Right forelimb (tissue), 1 donor: ENCODE results near the gene RSPO4.
"Not testable (repeated sequence)": the region's sequence is repeated elsewhere in the genome, so short reads cannot be mapped to it uniquely, and the experiment has no call there.

Experiments
- DNase-seq: peaks from one replicate; pipeline ENCODE4 v3.0.0-alpha.2; 2018

The RSPO4 gene

GRCh38 chr20:1003920-1004697 lies 2.0 kb upstream of the RSPO4 start:
- DNase-seq, result no peak

- peak; percentile 35 for DNase-seq
These were observed 811 bp upstream of the RSPO4 start for GRCh38 chr20:1002682-1003561.

- DNase-seq, result no peak
These were observed 995 bp downstream of the RSPO4 start for GRCh38 chr20:1001116-1001515.

DNA sequence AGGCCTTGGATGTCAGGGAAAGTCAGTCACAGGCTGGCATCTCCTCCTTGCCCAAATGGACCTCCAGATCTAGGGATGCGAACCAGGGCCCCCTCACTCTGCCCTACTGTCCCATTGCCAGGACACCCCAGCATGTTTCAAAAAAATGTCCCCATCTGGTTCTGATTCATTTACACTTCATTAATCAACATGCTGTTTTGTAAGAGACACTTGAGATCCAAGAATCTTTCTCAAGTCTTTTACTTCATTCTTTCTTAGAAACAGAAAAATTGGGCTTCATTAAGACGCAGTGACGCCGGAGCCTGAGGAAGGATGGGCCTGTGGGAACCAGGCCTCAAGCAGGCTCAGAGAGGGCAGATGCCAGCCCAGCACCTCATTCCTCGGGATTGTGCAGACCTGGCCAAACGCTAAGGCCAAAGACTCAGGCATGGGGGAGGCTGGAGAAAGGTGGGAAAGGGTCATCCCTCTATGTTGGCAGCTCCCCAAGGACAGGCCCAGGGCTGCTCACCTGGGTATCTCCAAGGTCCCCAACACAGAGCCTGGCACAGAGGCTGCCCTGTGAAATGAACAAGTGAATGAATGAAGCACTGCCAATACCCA lies 3.8 kb downstream of the RSPO4 start:
- DNase-seq, result no peak

DNA sequence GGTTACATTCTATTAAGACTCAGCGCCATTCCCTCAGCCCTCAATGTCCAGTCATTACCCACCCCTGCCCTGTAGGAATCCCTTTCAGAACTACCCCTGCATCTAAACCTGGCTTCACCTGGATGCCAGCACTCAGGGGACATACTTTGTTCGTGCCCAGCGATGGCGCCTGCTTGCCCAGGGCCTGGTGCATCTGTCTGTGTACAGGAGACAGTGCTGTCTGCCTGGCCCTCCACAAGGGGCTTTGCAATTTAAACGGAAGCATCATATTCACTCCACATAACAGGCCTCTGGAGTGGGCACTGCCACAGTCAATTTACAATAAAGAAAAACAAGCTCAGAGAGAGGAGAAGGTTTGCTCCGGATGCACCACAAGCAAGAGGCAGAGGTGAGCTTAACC lies 4.6 kb downstream of the RSPO4 start:
- no peak for DNase-seq

- DNase-seq, result no peak
These were observed 5.1 kb downstream of the RSPO4 start for GRCh38 chr20:997016-997415.

DNA sequence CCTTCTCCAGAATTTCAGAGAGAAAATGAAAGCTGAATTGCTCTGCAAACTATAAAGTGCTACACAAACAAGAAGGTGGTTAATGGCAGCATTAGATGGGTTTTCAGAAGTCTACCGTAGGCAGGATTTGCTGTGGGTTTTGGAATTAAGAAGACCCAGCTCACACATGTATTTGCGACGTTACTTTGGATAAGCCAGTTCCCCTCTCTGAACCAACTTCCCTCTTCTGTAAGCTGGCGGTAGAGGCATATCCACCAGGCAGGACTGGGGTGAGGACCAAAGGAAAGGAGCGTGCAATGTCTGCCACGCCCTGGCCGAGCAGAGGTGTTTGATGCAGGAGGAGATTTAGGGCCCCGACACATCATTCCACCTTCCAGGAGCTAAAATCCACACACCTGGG lies 6.9 kb downstream of the RSPO4 start:
- no peak for DNase-seq

DNA sequence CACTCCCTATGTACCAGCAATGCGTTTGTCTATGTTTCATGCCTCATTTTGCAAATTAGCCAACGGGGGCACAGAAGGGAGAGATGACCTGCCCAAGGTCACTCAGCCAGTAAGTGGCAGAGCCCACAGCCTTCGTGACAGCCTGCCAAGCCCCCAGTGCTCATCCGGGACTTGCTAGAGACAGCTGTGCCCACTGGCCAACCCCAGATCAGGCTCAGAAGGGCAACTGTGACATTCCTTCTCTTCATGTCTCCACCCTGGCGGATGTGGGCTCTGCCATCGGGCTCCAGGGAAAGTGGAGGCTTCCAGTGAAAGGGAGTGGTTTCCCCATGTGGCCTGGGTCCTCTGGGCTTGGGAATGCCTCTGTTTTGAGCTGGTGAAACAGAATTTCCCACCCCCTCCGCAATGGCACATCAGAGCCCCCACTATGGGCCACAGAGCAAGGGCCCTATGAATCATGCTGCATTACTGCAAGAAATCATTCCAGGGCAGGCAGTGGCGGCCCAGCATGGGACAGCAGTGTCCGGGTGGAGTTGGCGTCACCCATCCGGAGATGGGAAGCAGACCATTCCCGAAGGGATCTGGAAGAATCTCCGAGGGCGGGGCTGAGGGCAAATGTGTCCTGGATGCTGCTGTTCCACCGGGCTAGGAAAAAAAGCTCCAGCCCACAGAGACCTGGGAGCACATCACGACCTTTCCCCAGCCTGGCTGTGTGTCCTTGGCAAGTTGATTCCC lies 9.1 kb downstream of the RSPO4 start:
- DNase-seq, result no peak

GRCh38 chr20:991850-992249 lies 10.3 kb downstream of the RSPO4 start:
- DNase-seq, result no peak

GRCh38 chr20:990293-990959 lies 11.7 kb downstream of the RSPO4 start:
- DNase-seq, result no peak

DNA sequence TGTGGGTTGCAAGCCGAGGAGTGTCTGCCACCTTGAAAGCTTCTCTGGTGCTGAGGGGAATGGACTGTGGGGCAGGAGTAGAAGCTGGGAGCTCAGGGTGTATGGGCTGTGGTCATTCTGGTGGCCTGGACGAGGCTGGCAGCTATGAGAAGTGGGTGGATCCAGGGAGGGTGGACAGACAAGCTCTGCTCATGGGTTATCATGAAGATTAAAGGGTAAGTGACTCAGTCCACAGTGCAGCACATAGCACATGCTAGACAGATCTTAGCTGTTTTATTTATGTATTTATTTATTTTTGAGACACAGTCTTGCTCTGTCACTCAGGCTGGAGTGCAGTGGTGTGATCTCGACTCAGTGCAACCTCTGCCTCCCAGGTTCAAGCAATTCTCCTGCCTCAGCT lies 13.8 kb downstream of the RSPO4 start:
- DNase-seq, result no peak

DNA sequence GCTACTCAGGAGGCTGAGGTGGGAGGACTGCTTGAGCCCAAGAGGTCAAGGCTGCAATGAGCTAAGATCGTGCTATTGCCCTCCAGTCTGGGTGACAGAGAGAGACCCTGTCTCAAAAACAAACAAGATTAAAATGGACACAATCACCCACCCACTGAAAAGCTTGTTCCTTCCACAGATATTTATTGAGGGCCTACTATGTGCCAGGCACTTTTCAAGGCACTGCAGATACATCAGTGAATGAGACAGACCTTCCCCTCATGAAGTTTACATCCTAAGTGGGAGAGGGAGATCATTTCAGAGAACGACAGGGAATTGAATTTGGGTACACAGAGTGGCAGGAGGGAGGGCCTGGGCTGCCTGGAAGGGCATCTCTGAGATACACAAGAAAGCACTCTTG lies 14.4 kb downstream of the RSPO4 start:
- DNase-seq, result no peak

DNA sequence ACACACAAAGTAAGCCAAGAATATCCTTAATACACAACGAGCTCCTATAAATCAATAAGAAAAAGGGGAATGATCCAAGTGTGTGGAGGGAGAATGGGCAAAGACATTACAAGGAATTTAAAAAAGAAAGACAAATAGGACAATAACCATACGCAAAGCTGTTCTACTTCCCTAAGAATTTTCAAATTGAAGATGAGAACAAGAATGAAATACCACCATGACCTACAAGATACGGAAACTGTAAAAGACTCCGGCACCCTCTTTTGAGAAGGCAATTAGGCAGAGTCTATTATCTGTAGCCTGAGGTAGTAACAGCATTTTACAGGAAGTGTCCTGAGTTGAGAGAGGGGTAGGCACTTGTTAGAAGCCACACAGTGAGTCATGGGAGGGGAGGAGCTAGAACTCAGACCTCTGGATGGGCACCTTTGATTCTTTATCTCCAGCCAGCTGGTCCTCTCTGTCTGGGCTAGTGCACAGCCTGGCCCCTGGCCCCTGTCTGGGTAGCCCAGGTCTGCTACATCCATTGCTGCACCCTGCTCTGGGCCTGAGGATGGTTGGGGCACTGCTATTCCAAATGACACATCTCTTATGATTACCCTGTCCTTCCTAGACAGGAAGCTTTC lies 15.3 kb downstream of the RSPO4 start:
- DNase-seq, result no peak

DNA sequence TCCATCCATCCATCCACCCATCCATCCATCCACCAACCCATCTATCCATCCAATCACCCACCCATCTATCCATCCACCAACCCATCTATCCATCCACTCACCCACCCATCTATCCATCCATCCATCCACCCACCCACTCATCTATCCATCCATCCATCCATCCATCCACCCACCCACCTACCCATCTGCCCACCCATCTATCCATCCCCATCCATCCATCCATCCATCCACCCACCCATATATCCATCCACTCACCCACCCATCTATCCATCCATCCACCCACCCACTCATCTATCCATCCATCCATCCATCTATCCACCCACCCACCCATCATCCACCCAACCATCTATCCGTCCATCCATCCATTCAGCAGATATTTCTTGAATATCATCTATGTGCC lies 17.1 kb downstream of the RSPO4 start:
- DNase-seq, result not testable (repeated sequence)

GRCh38 chr20:982754-983153 lies 19.4 kb downstream of the RSPO4 start:
- DNase-seq, result no peak

GRCh38 chr20:977021-977420 lies 25.1 kb downstream of the RSPO4 start:
- DNase-seq, result no peak

DNA sequence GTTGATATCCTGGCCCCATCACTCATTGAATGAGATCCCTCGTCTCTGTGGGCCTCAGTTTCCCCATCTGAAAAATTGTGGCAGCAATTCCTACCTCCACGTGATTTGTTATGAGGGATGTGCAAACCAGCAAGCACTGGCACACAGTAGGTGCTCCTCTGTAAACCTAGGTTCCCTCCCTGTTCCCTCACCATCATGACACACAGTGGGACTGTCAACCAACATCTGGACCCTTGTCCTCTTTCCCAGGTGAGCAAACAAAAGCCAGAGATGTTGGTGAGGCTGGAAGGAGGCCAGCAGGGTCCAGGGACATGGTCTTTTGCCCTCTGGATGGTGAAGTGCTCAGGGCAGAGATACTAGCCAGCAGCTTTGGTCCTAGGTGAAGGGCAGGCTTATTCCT lies 26.1 kb downstream of the RSPO4 start:
- DNase-seq, result no peak

DNA sequence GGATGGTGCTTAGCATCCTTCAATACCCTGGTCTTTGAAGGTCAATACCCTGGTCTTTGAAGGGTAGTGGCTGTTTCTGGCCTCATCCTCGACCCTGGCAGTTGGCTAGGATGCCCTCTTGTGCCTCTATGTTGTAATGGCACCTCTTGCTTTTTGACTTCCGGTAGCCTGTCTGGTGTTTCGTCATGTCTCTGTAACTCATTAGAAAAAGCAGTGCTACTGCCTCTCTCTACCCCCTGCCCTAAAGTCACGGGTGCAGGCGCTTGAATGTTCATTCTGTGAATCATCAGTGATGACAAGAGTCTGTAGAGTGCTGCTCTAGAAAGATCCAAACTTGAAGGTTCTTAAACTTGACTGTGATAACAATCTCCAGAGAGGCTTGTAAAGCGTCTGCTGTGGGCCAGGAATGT lies 28.3 kb downstream of the RSPO4 start:
- no peak for DNase-seq

DNA sequence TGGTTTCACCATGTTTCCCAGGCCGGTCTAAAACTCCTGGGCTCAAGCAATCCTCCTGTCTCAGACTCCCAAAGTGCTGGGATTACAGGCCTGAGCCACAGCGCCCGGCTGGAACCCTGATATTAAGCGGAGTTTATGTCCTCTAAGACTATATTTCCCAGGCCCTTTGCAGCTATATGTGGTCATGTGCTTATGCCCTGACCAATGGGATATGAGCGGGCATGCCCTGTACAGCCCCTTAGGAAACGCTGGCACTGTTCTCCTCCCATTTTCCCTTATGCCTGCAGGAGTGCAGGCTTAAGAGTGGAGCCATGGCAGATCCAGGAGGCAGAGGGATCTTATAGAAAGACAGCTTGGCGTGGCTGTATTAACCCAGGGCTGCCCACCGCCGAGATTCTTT lies 29.9 kb downstream of the RSPO4 start:
- DNase-seq, result no peak

- DNase-seq, result no peak
These were observed 30.8 kb downstream of the RSPO4 start for GRCh38 chr20:971346-971745.

GRCh38 chr20:969868-970267 lies 32.2 kb downstream of the RSPO4 start:
- DNase-seq, result no peak
